Measurements from ENCODE around the gene RMRP.

Gene RMRP

DNA sequence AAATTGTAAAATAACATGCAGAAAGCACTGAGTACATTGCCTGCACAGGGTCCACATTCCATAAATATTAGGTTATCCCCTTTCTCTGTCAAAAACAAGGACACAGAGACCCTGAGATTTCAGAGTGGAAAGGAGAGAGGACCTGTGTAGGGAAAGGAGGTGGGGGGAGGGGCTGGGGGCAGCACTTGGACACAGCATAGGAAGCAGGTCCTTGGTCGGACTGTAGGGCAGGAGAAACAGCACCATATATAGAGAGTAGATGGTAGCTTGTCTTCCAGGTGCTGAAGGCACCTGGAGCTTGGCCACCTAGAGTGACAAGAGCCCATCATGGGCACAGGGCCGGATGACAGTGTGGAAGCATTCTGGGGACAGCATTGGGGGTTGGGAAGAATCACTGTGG lies 29.5 kb upstream of the RMRP start:
- Histone ChIP-seq H3K9me3 (ENCODE audit: control insufficient read depth in 1 of 2, low read length in 2 of 2) (no peaks in the 10 kb centered on the region), H3K36me3 (ENCODE audit: control insufficient read depth in 1 of 2, insufficient read depth in 2 of 2, low read length in 2 of 2) (no peaks in the 10 kb centered on the region), H3K9ac (ENCODE audit: low read depth in 1 of 2, low read length in 2 of 2) (no peak overlapping the region), H3K27me3 (ENCODE audit: control insufficient read depth in 1 of 2, insufficient read depth in 2 of 2, low read length in 2 of 2) (no peaks in the 10 kb centered on the region), H3K4me1 (ENCODE audit: control insufficient read depth in 1 of 2, insufficient read depth in 2 of 2, low read length in 2 of 2) (peaks cover 15 to 22% of the 10 kb centered on the region in 2 donors), H3K4me3 (ENCODE audit: low read depth in 1 of 2, low read length in 2 of 2) (no peak overlapping the region), H3K27ac (ENCODE audit: low read depth, low read length) (no peak overlapping the region)

DNA sequence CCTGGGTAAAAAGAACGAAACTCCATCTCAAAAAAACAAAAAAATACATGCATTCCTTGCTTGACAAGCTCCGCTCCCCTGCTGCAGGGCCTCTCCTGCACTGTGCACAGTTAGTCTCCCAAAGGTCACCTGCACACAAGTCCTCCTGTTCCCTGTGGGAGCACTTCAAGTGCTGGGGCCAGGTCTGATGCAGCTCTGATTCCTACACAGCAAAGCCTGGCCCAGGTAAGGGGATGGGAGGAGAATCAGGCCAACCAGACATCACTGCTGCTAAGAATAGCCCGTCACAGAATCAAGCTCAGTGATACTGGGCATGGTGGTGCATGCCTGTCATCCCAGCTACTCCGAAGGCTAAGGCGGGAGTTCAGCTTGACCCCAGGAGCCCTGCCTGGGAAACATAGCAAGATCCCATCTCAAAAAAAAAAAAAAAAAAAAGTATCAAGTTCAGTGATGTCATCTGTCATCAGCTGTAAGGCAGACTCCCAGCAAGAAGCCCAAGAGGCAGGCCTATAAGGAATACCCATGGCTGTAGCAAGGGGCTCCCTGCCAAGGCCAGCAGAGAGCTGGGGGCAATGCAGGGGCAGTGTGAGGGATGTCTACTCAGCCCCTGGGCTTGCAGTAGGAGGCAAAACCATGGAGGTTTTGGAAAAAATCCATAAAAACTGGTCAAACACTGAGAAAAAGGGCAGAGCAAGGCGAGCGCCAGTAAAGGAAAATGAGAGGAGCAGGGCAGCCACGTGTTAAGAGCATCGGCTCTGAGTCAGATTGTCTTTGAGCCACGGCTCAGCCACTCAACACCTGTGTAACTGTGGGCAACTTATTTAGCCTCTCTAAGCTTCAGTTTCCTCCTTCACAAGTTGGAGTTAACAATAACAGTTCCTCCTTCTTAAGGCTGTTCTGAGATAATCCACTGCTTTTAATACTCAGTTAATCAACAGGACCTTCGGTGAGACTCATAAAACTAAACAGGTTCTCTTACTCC lies 28.7 kb upstream of the RMRP start:
- no peak overlapping the region for H3K4me3 ChIP-seq (ENCODE audit: low read depth in 1 of 2, low read length in 2 of 2)
- peaks cover 15 to 22% of the 10 kb centered on the region in 2 donors for H3K4me1 ChIP-seq (ENCODE audit: control insufficient read depth in 1 of 2, insufficient read depth in 2 of 2, low read length in 2 of 2)
- no peaks in the 10 kb centered on the region for H3K9me3 ChIP-seq (ENCODE audit: control insufficient read depth in 1 of 2, low read length in 2 of 2)
- H3K9ac ChIP-seq (ENCODE audit: low read depth in 1 of 2, low read length in 2 of 2), result no peak overlapping the region
- no peak overlapping the region for H3K27ac ChIP-seq (ENCODE audit: low read depth, low read length)
- no peaks in the 10 kb centered on the region for H3K27me3 ChIP-seq (ENCODE audit: control insufficient read depth in 1 of 2, insufficient read depth in 2 of 2, low read length in 2 of 2)
- H3K36me3 ChIP-seq (ENCODE audit: control insufficient read depth in 1 of 2, insufficient read depth in 2 of 2, low read length in 2 of 2), result no peaks in the 10 kb centered on the region

DNA sequence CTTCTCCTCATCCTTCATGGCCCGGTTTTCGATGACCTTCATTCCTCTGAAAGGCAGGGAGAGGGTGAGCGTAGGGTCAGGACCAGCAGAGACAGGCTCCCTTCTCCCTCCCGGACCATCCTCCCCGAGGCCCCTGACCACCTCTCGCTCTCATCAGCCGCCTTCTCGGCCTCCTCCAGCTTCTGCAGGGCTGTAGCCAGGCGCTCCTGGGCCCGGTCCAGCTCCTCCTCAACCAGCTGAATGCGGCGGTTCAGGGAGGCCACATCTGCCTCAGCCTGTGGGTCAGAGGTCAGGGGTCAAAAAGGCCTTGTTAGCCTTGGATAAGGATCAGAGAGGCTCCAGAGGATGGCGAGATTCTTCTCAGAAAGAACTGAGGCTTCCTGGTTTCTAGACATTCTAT lies 27.7 kb upstream of the RMRP start:
- Histone ChIP-seq H3K27ac (ENCODE audit: low read depth, low read length) (no peak overlapping the region), H3K36me3 (ENCODE audit: control insufficient read depth in 1 of 2, insufficient read depth in 2 of 2, low read length in 2 of 2) (no peaks in the 10 kb centered on the region), H3K4me3 (ENCODE audit: low read depth in 1 of 2, low read length in 2 of 2) (no peak overlapping the region)

DNA sequence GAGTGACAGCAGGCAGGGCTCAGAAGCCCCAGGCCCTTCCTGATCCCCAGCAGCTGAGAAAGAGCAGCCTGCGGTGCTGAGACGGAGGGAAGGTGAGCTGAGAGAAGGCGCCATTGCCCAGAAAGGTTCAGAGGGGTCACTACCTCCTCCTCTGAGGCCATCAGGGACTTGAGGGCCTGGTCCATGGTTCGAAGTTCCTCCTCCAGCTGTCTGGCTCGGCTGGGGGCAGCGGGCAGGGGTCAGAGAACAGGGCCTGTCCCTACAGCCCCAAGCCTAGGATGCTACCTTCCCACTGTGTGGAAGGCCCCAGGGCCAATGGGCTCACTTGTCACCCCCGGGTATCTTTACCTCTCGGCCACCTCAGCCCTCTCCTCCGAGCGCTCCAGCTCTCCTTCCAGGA lies 27.1 kb upstream of the RMRP start:
- Histone ChIP-seq H3K27me3 (ENCODE audit: control insufficient read depth in 1 of 2, insufficient read depth in 2 of 2, low read length in 2 of 2) (no peaks in the 10 kb centered on the region), H3K9me3 (ENCODE audit: control insufficient read depth in 1 of 2, low read length in 2 of 2) (no peaks in the 10 kb centered on the region), H3K9ac (ENCODE audit: low read depth in 1 of 2, low read length in 2 of 2) (no peak overlapping the region), H3K4me3 (ENCODE audit: low read depth in 1 of 2, low read length in 2 of 2) (no peak overlapping the region), H3K27ac (ENCODE audit: low read depth, low read length) (no peak overlapping the region), H3K4me1 (ENCODE audit: control insufficient read depth in 1 of 2, insufficient read depth in 2 of 2, low read length in 2 of 2) (peaks cover 15% of the 10 kb centered on the region in 2 donors), H3K36me3 (ENCODE audit: control insufficient read depth in 1 of 2, insufficient read depth in 2 of 2, low read length in 2 of 2) (no peaks in the 10 kb centered on the region)

More for the DNA sequence above, 27.7 kb upstream of the RMRP start:
- no peaks in the 10 kb centered on the region for H3K27me3 ChIP-seq (ENCODE audit: control insufficient read depth in 1 of 2, insufficient read depth in 2 of 2, low read length in 2 of 2)
- peaks cover 15 to 20% of the 10 kb centered on the region in 2 donors for H3K4me1 ChIP-seq (ENCODE audit: control insufficient read depth in 1 of 2, insufficient read depth in 2 of 2, low read length in 2 of 2)
- H3K9ac ChIP-seq (ENCODE audit: low read depth in 1 of 2, low read length in 2 of 2), result no peak overlapping the region
- no peaks in the 10 kb centered on the region for H3K9me3 ChIP-seq (ENCODE audit: control insufficient read depth in 1 of 2, low read length in 2 of 2)

DNA sequence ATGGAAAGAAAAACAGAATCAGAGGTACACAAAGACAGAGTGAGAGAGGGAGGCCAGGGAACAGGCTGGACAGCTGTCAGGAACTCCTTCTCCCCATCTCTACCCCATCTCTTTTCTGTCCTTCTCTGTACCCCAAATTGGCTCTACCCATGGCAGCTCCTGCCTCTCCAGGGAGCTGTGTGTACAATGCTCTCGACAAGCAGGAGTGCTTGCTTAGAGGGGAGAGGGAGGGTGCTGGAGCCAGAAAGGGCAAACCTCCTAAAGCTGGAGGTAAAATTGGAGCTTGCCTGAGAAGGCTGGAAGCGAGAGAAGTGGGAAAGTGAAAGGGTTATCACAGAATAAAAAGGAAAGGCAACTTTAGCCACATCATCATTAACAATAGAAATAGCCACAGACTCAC lies 25.5 kb upstream of the RMRP start:
- no peaks in the 10 kb centered on the region for H3K9me3 ChIP-seq (ENCODE audit: control insufficient read depth in 1 of 2, low read length in 2 of 2)
- H3K4me3 ChIP-seq (ENCODE audit: low read depth in 1 of 2, low read length in 2 of 2), result no peak overlapping the region
- H3K36me3 ChIP-seq (ENCODE audit: control insufficient read depth in 1 of 2, insufficient read depth in 2 of 2, low read length in 2 of 2), result no peaks in the 10 kb centered on the region
- no peak overlapping the region for H3K9ac ChIP-seq (ENCODE audit: low read depth in 1 of 2, low read length in 2 of 2)
- H3K4me1 ChIP-seq (ENCODE audit: control insufficient read depth in 1 of 2, insufficient read depth in 2 of 2, low read length in 2 of 2), result peaks cover 3 to 4% of the 10 kb centered on the region in 2 donors
- no peak overlapping the region for H3K27ac ChIP-seq (ENCODE audit: low read depth, low read length)
- no peaks in the 10 kb centered on the region for H3K27me3 ChIP-seq (ENCODE audit: control insufficient read depth in 1 of 2, insufficient read depth in 2 of 2, low read length in 2 of 2)

DNA sequence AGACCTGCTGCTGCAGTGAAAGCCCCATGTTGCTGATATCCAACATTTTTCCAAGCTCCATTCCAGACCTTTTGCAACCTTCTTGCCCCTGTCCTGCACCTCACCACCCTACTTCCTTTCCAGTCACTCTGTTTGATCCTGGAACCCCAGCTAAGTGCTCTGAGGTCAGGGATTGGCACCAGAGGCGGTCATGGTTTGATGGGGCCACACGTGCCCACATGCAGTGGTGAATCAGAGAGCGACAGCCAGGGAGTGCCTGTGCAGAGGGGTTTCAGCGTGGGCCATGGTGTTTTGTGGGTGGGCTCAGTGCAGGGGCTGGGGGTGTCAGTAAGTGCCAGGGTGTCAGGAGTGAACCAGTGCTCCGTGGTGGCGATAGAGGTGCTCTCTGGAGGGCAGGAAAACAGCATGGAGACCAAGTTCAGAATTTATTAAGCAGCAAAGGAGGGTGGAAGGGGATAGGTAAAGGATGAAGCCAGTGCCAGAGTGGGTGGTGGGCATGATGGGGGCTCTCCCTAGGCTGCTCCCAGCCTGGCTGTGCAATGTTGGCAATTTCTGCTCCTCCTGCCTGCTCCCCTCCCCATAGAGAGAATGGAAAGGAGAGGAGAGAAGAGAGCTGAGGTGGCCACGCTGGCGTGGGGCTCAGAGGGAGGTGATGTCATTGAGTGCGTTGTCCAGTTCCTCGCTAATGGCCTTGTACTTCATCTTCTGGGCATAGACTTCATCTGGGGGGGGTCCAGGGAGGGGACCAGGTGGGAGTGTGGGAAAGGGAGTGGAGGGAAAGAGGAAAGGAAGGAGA lies 24.9 kb upstream of the RMRP start:
- Histone ChIP-seq H3K4me3 (ENCODE audit: low read depth in 1 of 2, low read length in 2 of 2) (no peak overlapping the region), H3K27ac (ENCODE audit: low read depth, low read length) (no peak overlapping the region), H3K36me3 (ENCODE audit: control insufficient read depth in 1 of 2, insufficient read depth in 2 of 2, low read length in 2 of 2) (no peaks in the 10 kb centered on the region), H3K9ac (ENCODE audit: low read depth in 1 of 2, low read length in 2 of 2) (no peak overlapping the region), H3K4me1 (ENCODE audit: control insufficient read depth in 1 of 2, insufficient read depth in 2 of 2, low read length in 2 of 2) (no peaks in the 10 kb centered on the region), H3K27me3 (ENCODE audit: control insufficient read depth in 1 of 2, insufficient read depth in 2 of 2, low read length in 2 of 2) (no peaks in the 10 kb centered on the region), H3K9me3 (ENCODE audit: control insufficient read depth in 1 of 2, low read length in 2 of 2) (no peaks in the 10 kb centered on the region)

DNA sequence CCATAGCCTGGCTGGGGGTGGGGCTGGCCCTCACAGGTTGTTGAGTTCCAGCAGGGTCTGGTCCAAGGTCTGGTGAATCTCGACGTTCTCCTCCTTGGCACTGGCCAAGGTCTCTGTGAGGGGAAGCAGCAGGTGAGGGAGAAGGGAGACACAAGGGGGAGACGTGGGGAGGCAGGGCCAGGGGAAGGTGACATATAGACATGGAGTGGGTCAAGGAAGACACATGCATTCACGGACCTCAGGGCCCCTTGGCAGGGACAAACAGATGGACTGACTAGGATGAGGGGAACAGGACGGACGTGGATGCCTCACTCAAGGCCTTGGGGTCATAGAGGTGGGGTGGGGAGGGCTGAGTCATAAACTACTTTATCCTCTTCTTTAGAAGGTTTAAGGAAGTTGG lies 24.2 kb upstream of the RMRP start:
- H3K36me3 ChIP-seq (ENCODE audit: control insufficient read depth in 1 of 2, insufficient read depth in 2 of 2, low read length in 2 of 2), result no peaks in the 10 kb centered on the region
- no peaks in the 10 kb centered on the region for H3K4me1 ChIP-seq (ENCODE audit: control insufficient read depth in 1 of 2, insufficient read depth in 2 of 2, low read length in 2 of 2)

DNA sequence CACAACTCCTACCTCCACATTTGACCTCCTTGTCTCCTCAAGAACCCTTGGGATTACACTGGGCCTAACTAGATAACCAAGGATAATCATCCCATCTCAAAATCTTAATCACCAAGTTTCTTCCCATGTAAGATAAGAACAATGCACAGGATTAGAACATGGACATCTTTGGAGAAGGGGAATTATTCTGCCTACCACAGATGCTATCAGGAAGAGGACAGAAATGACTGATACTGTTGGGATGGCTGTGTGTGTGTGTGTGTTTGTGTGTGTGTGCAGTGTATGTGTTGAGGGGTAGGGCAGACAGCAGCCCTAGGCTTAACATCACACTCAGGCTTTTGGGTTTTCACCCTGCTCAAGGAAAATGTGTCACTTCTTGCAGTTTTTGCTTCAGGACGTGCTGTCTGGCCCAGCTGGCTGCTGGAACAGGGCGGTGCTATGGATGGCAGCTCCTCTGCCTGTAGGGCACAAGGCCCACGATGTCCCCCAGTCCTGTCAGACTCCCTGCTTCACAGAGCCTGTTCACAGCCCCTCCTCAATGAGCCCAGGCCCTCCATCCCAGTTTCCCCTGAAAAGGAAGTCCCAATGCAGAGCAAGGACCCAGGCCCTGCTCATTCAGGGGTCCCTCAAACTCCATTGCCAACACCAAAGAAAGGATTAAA lies 23.7 kb upstream of the RMRP start:
- Histone ChIP-seq H3K36me3 (ENCODE audit: control insufficient read depth in 1 of 2, insufficient read depth in 2 of 2, low read length in 2 of 2) (no peaks in the 10 kb centered on the region), H3K4me3 (ENCODE audit: low read depth in 1 of 2, low read length in 2 of 2) (no peak overlapping the region), H3K4me1 (ENCODE audit: control insufficient read depth in 1 of 2, insufficient read depth in 2 of 2, low read length in 2 of 2) (peaks cover 0 to 1% of the 10 kb centered on the region in 2 donors), H3K9me3 (ENCODE audit: control insufficient read depth in 1 of 2, low read length in 2 of 2) (no peaks in the 10 kb centered on the region), H3K27me3 (ENCODE audit: control insufficient read depth in 1 of 2, insufficient read depth in 2 of 2, low read length in 2 of 2) (no peaks in the 10 kb centered on the region), H3K9ac (ENCODE audit: low read depth in 1 of 2, low read length in 2 of 2) (no peak overlapping the region), H3K27ac (ENCODE audit: low read depth, low read length) (no peak overlapping the region)

More for the DNA sequence above, 24.2 kb upstream of the RMRP start:
- Histone ChIP-seq H3K9me3 (ENCODE audit: control insufficient read depth in 1 of 2, low read length in 2 of 2) (no peaks in the 10 kb centered on the region), H3K27me3 (ENCODE audit: control insufficient read depth in 1 of 2, insufficient read depth in 2 of 2, low read length in 2 of 2) (no peaks in the 10 kb centered on the region), H3K4me3 (ENCODE audit: low read depth in 1 of 2, low read length in 2 of 2) (no peak overlapping the region), H3K9ac (ENCODE audit: low read depth in 1 of 2, low read length in 2 of 2) (no peak overlapping the region), H3K27ac (ENCODE audit: low read depth, low read length) (no peak overlapping the region)

DNA sequence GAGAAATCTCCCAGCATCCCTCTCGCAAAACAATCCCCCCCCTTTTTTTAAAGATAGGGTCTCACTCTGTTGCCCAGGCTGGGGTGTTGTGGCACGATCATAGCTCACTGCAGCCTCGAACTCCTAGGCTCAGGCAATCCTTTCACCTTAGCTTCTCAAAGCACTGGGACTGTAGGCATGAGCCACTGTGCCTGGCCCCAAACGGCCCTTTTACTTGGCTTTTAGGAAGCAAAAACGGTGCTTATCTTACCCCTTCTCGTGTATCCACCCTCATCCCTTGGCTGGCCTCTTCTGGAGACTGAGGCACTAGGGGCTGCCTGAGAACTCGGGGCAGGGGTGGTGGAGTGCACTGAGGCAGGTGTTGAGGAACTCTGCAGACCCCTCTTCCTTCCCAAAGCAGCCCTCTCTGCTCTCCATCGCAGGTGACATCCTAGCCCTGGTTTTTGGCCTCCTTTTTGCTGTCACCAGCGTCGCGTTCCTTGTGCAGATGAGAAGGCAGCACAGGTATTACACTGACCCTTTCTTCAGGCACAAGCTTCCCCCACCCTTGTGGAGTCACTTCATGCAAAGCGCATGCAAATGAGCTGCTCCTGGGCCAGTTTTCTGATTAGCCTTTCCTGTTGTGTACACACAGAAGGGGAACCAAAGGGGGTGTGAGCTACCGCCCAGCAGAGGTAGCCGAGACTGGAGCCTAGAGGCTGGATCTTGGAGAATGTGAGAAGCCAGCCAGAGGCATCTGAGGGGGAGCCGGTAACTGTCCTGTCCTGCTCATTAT lies 22.7 kb upstream of the RMRP start:
- Histone ChIP-seq H3K36me3 (ENCODE audit: control insufficient read depth in 1 of 2, insufficient read depth in 2 of 2, low read length in 2 of 2) (no peaks in the 10 kb centered on the region), H3K4me1 (ENCODE audit: control insufficient read depth in 1 of 2, insufficient read depth in 2 of 2, low read length in 2 of 2) (peaks cover 0 to 8% of the 10 kb centered on the region in 2 donors), H3K27me3 (ENCODE audit: control insufficient read depth in 1 of 2, insufficient read depth in 2 of 2, low read length in 2 of 2) (no peaks in the 10 kb centered on the region), H3K9ac (ENCODE audit: low read depth in 1 of 2, low read length in 2 of 2) (no peak overlapping the region), H3K9me3 (ENCODE audit: control insufficient read depth in 1 of 2, low read length in 2 of 2) (no peaks in the 10 kb centered on the region), H3K4me3 (ENCODE audit: low read depth in 1 of 2, low read length in 2 of 2) (no peak overlapping the region), H3K27ac (ENCODE audit: low read depth, low read length) (no peak overlapping the region)

Data from duodenal mucosa (tissue), 2 donors.